IMR-90 (cell line): ENCODE measurements around the gene WSB2. TPM values are rescaled to one million over a fixed set of nuclear protein-coding genes. Genes with fewer than 3 reads are reported as not detected.

Source experiments
- ATAC-seq: fragments of 200-7000 bp; cut with Tn5 transposase; 2 replicates; pipeline ENCODE4 v1.9.1; 2020; ENCODE audit warnings: low read depth, mild to moderate bottlenecking, moderate library complexity
- BruUV-seq: library from RNA; stranded (reverse); fragments of 400-500 nt; replicated peaks from 2 replicates; lab custom pipeline; 2021; lab: Mats Ljungman, UMichigan
- CTCF ChIA-PET: fragments of 300-600 bp; formaldehyde crosslinking; extraction: SDS; loops from one replicate; lab custom pipeline; 2021; ENCODE audit warnings: antibody characterized with exemption; lab: Yijun Ruan, JAX
- POLR2A ChIA-PET: fragments of 300-600 bp; sonication (Branson Sonifier 250); formaldehyde crosslinking; loops from one replicate; lab custom pipeline; 2022; ENCODE audit warnings: antibody characterized with exemption; ENCODE audit not compliant: unreplicated experiment; lab: Charles Lee
- DNase-seq: peaks from one replicate; pipeline ENCODE4 v3.0.0; 2013
- H2AFZ ChIP-seq: replicated peaks from 2 replicates; pipeline ENCODE3; 2013; ENCODE audit warnings: low read length, mild to moderate bottlenecking; ENCODE audit not compliant: poor library complexity
- H2AK5ac ChIP-seq: 2 replicates; pipeline ENCODE4 v1.6.1; 2013; ENCODE audit warnings: low read depth, low read length, inconsistent platforms
- H2AK9ac ChIP-seq: replicated peaks from 2 replicates; pipeline ENCODE3; 2013; ENCODE audit warnings: mild to moderate bottlenecking, low read depth, low read length, moderate library complexity; ENCODE audit not compliant: poor library complexity
- H2BK120ac ChIP-seq: 2 replicates; pipeline ENCODE4 v1.6.1; 2013; ENCODE audit warnings: low read depth, low read length, inconsistent platforms
- H2BK15ac ChIP-seq: 3 replicates; pipeline ENCODE4 v1.6.1; 2013; ENCODE audit warnings: low read depth, low read length, inconsistent platforms
- H2BK20ac ChIP-seq: 2 replicates; pipeline ENCODE4 v1.6.1; 2013; ENCODE audit warnings: low read depth, mild to moderate bottlenecking, inconsistent platforms, low read length, moderate library complexity
- H2BK5ac ChIP-seq: 2 replicates; pipeline ENCODE4 v1.6.1; 2013; ENCODE audit warnings: mild to moderate bottlenecking, low read depth, low read length, inconsistent platforms; ENCODE audit not compliant: poor library complexity, severe bottlenecking
- H3K14ac ChIP-seq: replicated peaks from 2 replicates; pipeline ENCODE4 v1.6.1; 2013; ENCODE audit warnings: low read depth, low read length, inconsistent platforms
- H3K18ac ChIP-seq: 2 replicates; pipeline ENCODE4 v1.6.1; 2013; ENCODE audit warnings: low read depth, low read length, control low read depth
- H3K23ac ChIP-seq: 2 replicates; pipeline ENCODE4 v1.6.1; 2013; ENCODE audit warnings: low read depth, low read length, inconsistent platforms
- H3K27ac ChIP-seq: 2 replicates; pipeline ENCODE4 v1.5.1; 2013; ENCODE audit warnings: mild to moderate bottlenecking, control low read depth, low read length; ENCODE audit not compliant: insufficient read depth
- H3K27me3 ChIP-seq: 2 replicates; pipeline ENCODE4 v1.6.1; 2013; ENCODE audit warnings: low read length; ENCODE audit not compliant: control insufficient read depth, insufficient read depth
- H3K36me3 ChIP-seq: 2 replicates; pipeline ENCODE4 v1.6.1; 2013; ENCODE audit warnings: low read length, mixed read lengths; ENCODE audit not compliant: control insufficient read depth, insufficient read depth
- H3K4ac ChIP-seq: 2 replicates; pipeline ENCODE4 v1.6.1; 2013; ENCODE audit warnings: low read depth, low read length, inconsistent platforms
- H3K4me1 ChIP-seq: 2 replicates; pipeline ENCODE4 v1.6.1; 2013; ENCODE audit warnings: low read length, mixed read lengths; ENCODE audit not compliant: control insufficient read depth, insufficient read depth
- H3K4me2 ChIP-seq: 2 replicates; pipeline ENCODE4 v1.6.1; 2013; ENCODE audit warnings: low read depth, mild to moderate bottlenecking, control low read depth, low read length, moderate library complexity
- H3K4me3 ChIP-seq: 2 replicates; pipeline ENCODE4 v1.5.1; 2013; ENCODE audit warnings: low read depth, mild to moderate bottlenecking, control low read depth, low read length, moderate library complexity; ENCODE audit not compliant: insufficient read depth
- H3K56ac ChIP-seq: 2 replicates; pipeline ENCODE4 v1.6.1; 2013; ENCODE audit warnings: low read length, inconsistent platforms; ENCODE audit not compliant: insufficient read depth; ENCODE audit errors: extremely low read depth
- H3K79me1 ChIP-seq, 2 experiments: 2 replicates each; pipeline ENCODE4 v1.6.1; 2013; ENCODE audit warnings: low read length in 2 of 2, inconsistent platforms in 1 of 2, low read depth in 1 of 2
- H3K9ac ChIP-seq: 2 replicates; pipeline ENCODE4 v1.6.1; 2013; ENCODE audit warnings: low read depth, low read length, control low read depth
- H3K9me1 ChIP-seq: 2 replicates; pipeline ENCODE4 v1.6.1; 2013; ENCODE audit warnings: low read length, inconsistent platforms; ENCODE audit not compliant: insufficient read depth
- H3K9me3 ChIP-seq: 2 replicates; pipeline ENCODE4 v1.6.1; 2013; ENCODE audit warnings: low read length; ENCODE audit not compliant: control insufficient read depth, insufficient read depth
- H4K20me1 ChIP-seq: 2 replicates; pipeline ENCODE4 v1.6.1; 2013; ENCODE audit warnings: low read length, inconsistent platforms; ENCODE audit not compliant: insufficient read depth
- H4K5ac ChIP-seq: 2 replicates; pipeline ENCODE4 v1.6.1; 2013; ENCODE audit warnings: mild to moderate bottlenecking, low read depth, low read length, control low read depth
- H4K8ac ChIP-seq, 2 experiments: 2 replicates each; pipeline ENCODE4 v1.6.1; 2013; ENCODE audit warnings: low read depth in 2 of 2, low read length in 2 of 2, control low read depth in 1 of 2, inconsistent platforms in 1 of 2
- H4K91ac ChIP-seq: 2 replicates; pipeline ENCODE4 v1.6.1; 2013; ENCODE audit warnings: low read depth, low read length, inconsistent platforms; ENCODE audit not compliant: insufficient read depth
- MAFK ChIP-seq: IDR thresholded peaks from 2 replicates; pipeline ENCODE4 v1.6.1; 2012; ENCODE audit warnings: low read depth, low read length, improper control_type of control experiment
- RAD21 ChIP-seq: IDR thresholded peaks from 2 replicates; pipeline ENCODE4 v1.6.1; 2012; ENCODE audit warnings: low read length, improper control_type of control experiment
- SMC3 ChIP-seq: fragments of 150-350 bp; IDR thresholded peaks from 2 replicates; pipeline ENCODE4 v1.6.1; 2016; ENCODE audit warnings: low read depth, mild to moderate bottlenecking, antibody characterized with exemption, low read length, moderate library complexity
- WGBS, 2 experiments: methylation state at CpG; one replicate each; pipeline versions ENCODE4 v1.1.5 to v1.1.7; 2013; ENCODE audit warnings: missing lambda C conversion rate in 2 of 2; ENCODE audit not compliant: insufficient read length in 1 of 2; ENCODE audit errors: extremely low coverage in 2 of 2; 5-methylcytosine and 5-hydroxymethylcytosine counted together
- dilution Hi-C: fragments of 300-500 bp; cut with HindIII; formaldehyde crosslinking; loops from one replicate; pipeline ENCODE4 v1.14.3; 2018; ENCODE audit warnings: low sequenced_read_pairs; ENCODE audit not compliant: unreplicated experiment
- in situ Hi-C: fragments of 300-500 bp; cut with MboI; formaldehyde crosslinking; loops from 3 replicates; pipeline ENCODE4 v1.14.3; 2019; ENCODE audit warnings: low sequenced_read_pairs, inconsistent platforms, mixed read lengths
- intact Hi-C: fragments of 100-400 bp; cut with micrococcal nuclease; formaldehyde crosslinking; loops from 2 replicates; pipeline ENCODE4 v1.10.0; 2022
- polyA plus RNA-seq, 3 experiments: library from polyadenylated mRNA; depleted of rRNA; stranded (reverse); fragments of >200 nt; gene quantifications; 2 replicates each; pipeline ENCODE4 v1.2.3, GENCODE V29; 2012; ENCODE audit warnings: low replicate concordance in 1 of 3
- total RNA-seq: library from RNA; depleted of rRNA; stranded (reverse); fragments of >200 nt; gene quantifications from 2 replicates; pipeline ENCODE4 v1.2.3, GENCODE V29; 2012
- TF ChIP-seq, protein P1 (sequence below): conservative IDR thresholded peaks from 2 replicates; pipeline ENCODE4 v1.5.1; 2012; ENCODE audit warnings: mild to moderate bottlenecking, low read depth, low read length, improper control_type of control experiment
- TF ChIP-seq, protein P2 (sequence below): fragments of 150-350 bp; IDR thresholded peaks from 2 replicates; pipeline ENCODE4 v1.6.1; 2016; ENCODE audit warnings: low read depth, mild to moderate bottlenecking, low read length, moderate library complexity, borderline replicate concordance

Gene WSB2
- total and polyA plus RNA-seq, 2 of the 4 experiments (the other 2 are of a cell fraction) = 92.8 to 180 TPM

- TF ChIP-seq SMC3 (no peak), MAFK (peak; percentile 15; the same call in 1 of the 2 replicates), RAD21 (no peak)
- TF ChIP-seq, protein P1, sequence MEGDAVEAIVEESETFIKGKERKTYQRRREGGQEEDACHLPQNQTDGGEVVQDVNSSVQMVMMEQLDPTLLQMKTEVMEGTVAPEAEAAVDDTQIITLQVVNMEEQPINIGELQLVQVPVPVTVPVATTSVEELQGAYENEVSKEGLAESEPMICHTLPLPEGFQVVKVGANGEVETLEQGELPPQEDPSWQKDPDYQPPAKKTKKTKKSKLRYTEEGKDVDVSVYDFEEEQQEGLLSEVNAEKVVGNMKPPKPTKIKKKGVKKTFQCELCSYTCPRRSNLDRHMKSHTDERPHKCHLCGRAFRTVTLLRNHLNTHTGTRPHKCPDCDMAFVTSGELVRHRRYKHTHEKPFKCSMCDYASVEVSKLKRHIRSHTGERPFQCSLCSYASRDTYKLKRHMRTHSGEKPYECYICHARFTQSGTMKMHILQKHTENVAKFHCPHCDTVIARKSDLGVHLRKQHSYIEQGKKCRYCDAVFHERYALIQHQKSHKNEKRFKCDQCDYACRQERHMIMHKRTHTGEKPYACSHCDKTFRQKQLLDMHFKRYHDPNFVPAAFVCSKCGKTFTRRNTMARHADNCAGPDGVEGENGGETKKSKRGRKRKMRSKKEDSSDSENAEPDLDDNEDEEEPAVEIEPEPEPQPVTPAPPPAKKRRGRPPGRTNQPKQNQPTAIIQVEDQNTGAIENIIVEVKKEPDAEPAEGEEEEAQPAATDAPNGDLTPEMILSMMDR = no peak
- TF ChIP-seq, protein P2, sequence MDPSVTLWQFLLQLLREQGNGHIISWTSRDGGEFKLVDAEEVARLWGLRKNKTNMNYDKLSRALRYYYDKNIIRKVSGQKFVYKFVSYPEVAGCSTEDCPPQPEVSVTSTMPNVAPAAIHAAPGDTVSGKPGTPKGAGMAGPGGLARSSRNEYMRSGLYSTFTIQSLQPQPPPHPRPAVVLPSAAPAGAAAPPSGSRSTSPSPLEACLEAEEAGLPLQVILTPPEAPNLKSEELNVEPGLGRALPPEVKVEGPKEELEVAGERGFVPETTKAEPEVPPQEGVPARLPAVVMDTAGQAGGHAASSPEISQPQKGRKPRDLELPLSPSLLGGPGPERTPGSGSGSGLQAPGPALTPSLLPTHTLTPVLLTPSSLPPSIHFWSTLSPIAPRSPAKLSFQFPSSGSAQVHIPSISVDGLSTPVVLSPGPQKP = no peak
These were observed 40.1 kb upstream of the WSB2 start for GRCh38 chr12:118101051-118101450.

More at GRCh38 chr12:118101051-118101450, 40.1 kb upstream of the WSB2 start:
- Histone ChIP-seq H3K27me3 (no peaks in the 10 kb centered on the region), H4K91ac (no peak overlapping the region), H2AK5ac (no peak overlapping the region), H3K4me1 (0 out of 2 replicates have a peak, but pooled peaks cover 2% of the 10 kb centered on the region), H3K4me3 (no peak overlapping the region), H3K56ac (no peak overlapping the region), H3K4me2 (no peak overlapping the region), H3K36me3 (no peaks in the 10 kb centered on the region), H3K18ac (no peak overlapping the region), H3K14ac (no peak overlapping the region), H3K9me1 (no peaks in the 10 kb centered on the region), H3K9me3 (no peaks in the 10 kb centered on the region), H4K5ac (no peak overlapping the region), H3K23ac (no peak overlapping the region), H2BK20ac (no peak overlapping the region), H2BK120ac (no peak overlapping the region), H2BK5ac (no peak overlapping the region), H2AK9ac (no peak overlapping the region), H3K27ac (no peak overlapping the region), H3K9ac (no peak overlapping the region), H4K8ac (no peak overlapping the region), H3K4ac (no peak overlapping the region), H4K20me1 (no peaks in the 10 kb centered on the region; the same call in 1 of the 2 replicates), H3K79me1 (peaks cover 0 to 19% of the 10 kb centered on the region in 2 experiments; a peak in 1 of 4 replicates), H2AFZ (no peak overlapping the region), H2BK15ac (no peak overlapping the region)
- CTCF ChIA-PET = interaction anchor here (1.1 kb wide), 1 partner anchor 20 kb away, joined by 3 read pairs; no protein-coding TSS in a partner anchor
- no peak for DNase-seq
- no peak for ATAC-seq
- dilution Hi-C loops (no loop called here), in situ Hi-C loops (no loop called here), intact Hi-C loops (loop anchor here (5.0 kb wide), 1 partner anchor 224 kb away; no protein-coding TSS in a partner anchor)
- no CpG with 5 or more reads among the region's 3 CpGs for WGBS, 2 experiments
- BruUV-seq = no TSS peak
- POLR2A ChIA-PET = interaction anchor here (0.6 kb wide), 1 partner anchor 40 kb away, joined by 24 read pairs; the partner anchor contains the start of gene WSB2
